GM10248 (cell line): ENCODE results near the gene CDK5.

ENCODE experiments used
- CTCF ChIA-PET: fragments of 300-600 bp; sonication (Branson Sonifier 250); formaldehyde crosslinking; extraction: SDS; loops from one replicate; lab custom pipeline; 2021; ENCODE audit warnings: antibody characterized with exemption; lab: Yijun Ruan, JAX
- POLR2A ChIA-PET: fragments of 350-650 bp; sonication (Branson Sonifier 250); formaldehyde crosslinking; extraction: SDS; loops from one replicate; lab custom pipeline; 2020; ENCODE audit warnings: antibody characterized with exemption; lab: Yijun Ruan, JAX
- DNase-seq: peaks from one replicate; pipeline ENCODE4 v3.0.0; 2012; ENCODE audit errors: extremely low spot score
- CTCF ChIP-seq: IDR thresholded peaks from 2 replicates; pipeline ENCODE4 v1.5.1; 2012; ENCODE audit warnings: mild to moderate bottlenecking, low read depth; ENCODE audit errors: extremely low read depth, missing control alignments, control extremely low read depth

The CDK5 gene

GRCh38 chr7:151079199-151079910 lies 21.7 kb upstream of the CDK5 start:
- ChIA-PET CTCF (interaction anchor here (1.7 kb wide), 1 partner anchor 33 kb away, joined by 3 read pairs; no protein-coding TSS in a partner anchor), POLR2A (no interaction called here)
- TF ChIP-seq CTCF: no peak
- DNase-seq: no peak

- ChIA-PET POLR2A (no interaction called here), CTCF (interaction anchor here (1.4 to 1.9 kb wide), 4 partner anchors 18 to 94 kb away, joined by 3 to 7 read pairs (median 4); no protein-coding TSS in a partner anchor)
- DNase-seq: no peak
These were observed 20.7 kb upstream of the CDK5 start for GRCh38 chr7:151078233-151079040.

GRCh38 chr7:151077705-151078232 lies 20.1 kb upstream of the CDK5 start:
- ChIA-PET POLR2A (no interaction called here), CTCF (interaction anchor here (0.9 to 1.9 kb wide), 9 partner anchors 10 to 93 kb away, joined by 3 to 8 read pairs (median 3); partner anchors contain the start of gene ABCB8)
- no peak for DNase-seq
- no peak for TF ChIP-seq CTCF

More at GRCh38 chr7:151078233-151079040, 20.7 kb upstream of the CDK5 start:
- no peak for TF ChIP-seq CTCF

GRCh38 chr7:151076863-151077704 lies 19.4 kb upstream of the CDK5 start:
- ChIA-PET POLR2A (no interaction called here), CTCF (interaction anchor here (0.9 to 2.1 kb wide), 11 partner anchors 8 to 92 kb away, joined by 3 to 8 read pairs (median 4); partner anchors contain the start of gene ABCB8)
- TF ChIP-seq CTCF: no peak
- DNase-seq: no peak

DNA sequence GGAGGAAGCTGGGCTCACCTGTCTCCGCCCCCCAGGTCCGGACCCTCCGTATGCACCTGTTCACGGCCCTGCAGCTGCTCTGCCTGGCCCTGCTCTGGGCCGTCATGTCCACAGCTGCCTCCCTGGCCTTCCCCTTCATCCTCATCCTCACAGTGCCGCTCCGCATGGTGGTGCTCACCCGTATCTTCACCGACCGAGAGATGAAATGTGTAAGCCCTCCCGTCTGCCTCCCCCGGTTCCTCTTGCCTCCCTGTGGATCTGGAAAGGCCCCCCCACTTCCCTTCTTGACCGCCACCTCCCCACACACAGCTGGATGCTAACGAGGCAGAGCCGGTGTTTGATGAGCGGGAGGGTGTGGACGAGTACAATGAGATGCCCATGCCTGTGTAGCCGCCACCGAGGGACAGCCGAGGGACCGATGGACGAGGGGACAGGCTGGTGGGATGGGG lies 18.3 kb upstream of the CDK5 start:
- ChIA-PET POLR2A (no interaction called here), CTCF (interaction anchor here (1.0 to 2.1 kb wide), 6 partner anchors 9 to 58 kb away, joined by 4 to 8 read pairs (median 6); no protein-coding TSS in a partner anchor)

More for the DNA sequence above, 18.3 kb upstream of the CDK5 start:
- no peak for DNase-seq
- no peak for TF ChIP-seq CTCF
